Panc1 (cell line): Measurements from ENCODE around the gene SPSB1. TPM values are rescaled to one million over a fixed set of nuclear protein-coding genes. Genes with fewer than 3 reads are reported as not detected.

ENCODE experiments used
- ATAC-seq: fragments of 200-7000 bp; cut with Tn5 transposase; 2 replicates; pipeline ENCODE4 v1.9.1; 2020; ENCODE audit warnings: mild to moderate bottlenecking, moderate library complexity
- BruUV-seq: library from RNA; stranded (reverse); fragments of 400-500 nt; replicated peaks from 2 replicates; lab custom pipeline; 2021; lab: Mats Ljungman, UMichigan
- CTCF ChIA-PET: fragments of 300-600 bp; sonication (Branson Sonifier 250); formaldehyde crosslinking; loops from one replicate; lab custom pipeline; 2022; ENCODE audit warnings: antibody characterized with exemption; lab: Charles Lee
- POLR2A ChIA-PET: fragments of 300-600 bp; sonication (Branson Sonifier 250); formaldehyde crosslinking; loops from one replicate; lab custom pipeline; 2022; ENCODE audit warnings: antibody characterized with exemption; lab: Charles Lee
- DNase-seq: peaks from one replicate; pipeline ENCODE4 v3.0.0-alpha.2; 2010; ENCODE audit warnings: low read depth, low spot score
- H3K27ac ChIP-seq: 2 replicates; pipeline ENCODE4 v1.5.1; 2011; ENCODE audit warnings: mild to moderate bottlenecking, low read length, inconsistent platforms
- H3K27me3 ChIP-seq: fragments of 200-500 bp; sonication (Bioruptor generic); 2 replicates; pipeline ENCODE4 v1.6.0; 2014; ENCODE audit warnings: low read length, inconsistent platforms; ENCODE audit not compliant: control insufficient read depth, insufficient read depth
- H3K36me3 ChIP-seq: fragments of 200-500 bp; sonication (Bioruptor generic); 2 replicates; pipeline ENCODE4 v1.5.1; 2014; ENCODE audit warnings: inconsistent platforms, mild to moderate bottlenecking, low read length, moderate library complexity; ENCODE audit not compliant: control insufficient read depth, insufficient read depth
- H3K4me1 ChIP-seq: 2 replicates; pipeline ENCODE4 v1.5.1; 2011; ENCODE audit warnings: inconsistent platforms, mild to moderate bottlenecking, low read length, moderate library complexity; ENCODE audit not compliant: control insufficient read depth, insufficient read depth
- H3K4me3 ChIP-seq, 2 experiments: 2 replicates each; pipeline ENCODE4 v1.5.1; 2011 to 2012; ENCODE audit warnings: low read depth in 2 of 2, low read length in 2 of 2, mild to moderate bottlenecking in 2 of 2, inconsistent platforms in 1 of 2, moderate library complexity in 1 of 2
- H3K9me3 ChIP-seq: fragments of 200-500 bp; sonication (Bioruptor generic); 2 replicates; pipeline ENCODE4 v1.5.1; 2014; ENCODE audit warnings: low read depth, mild to moderate bottlenecking, inconsistent platforms, low read length, moderate library complexity; ENCODE audit not compliant: control insufficient read depth, insufficient read depth
- POLR2AphosphoS5 ChIP-seq: IDR thresholded peaks from 2 replicates; pipeline ENCODE4 v1.6.1; 2012; ENCODE audit warnings: mild to moderate bottlenecking, low read depth, low read length, moderate library complexity
- REST ChIP-seq, 2 experiments: IDR thresholded peaks; 2 replicates each; pipeline ENCODE4 v1.6.1; 2011 to 2012; ENCODE audit warnings: low read depth in 2 of 2, control low read depth in 1 of 2, low read length in 1 of 2, mild to moderate bottlenecking in 1 of 2, moderate library complexity in 1 of 2; ENCODE audit not compliant: insufficient read depth in 1 of 2
- SIN3A ChIP-seq: IDR thresholded peaks from 2 replicates; pipeline ENCODE4 v1.6.1; 2012; ENCODE audit warnings: low read depth, mild to moderate bottlenecking, low read length, moderate library complexity, borderline replicate concordance; ENCODE audit not compliant: insufficient read depth
- TCF7L2 ChIP-seq: IDR thresholded peaks from 2 replicates; pipeline ENCODE4 v1.6.1; 2011; ENCODE audit warnings: mild to moderate bottlenecking, low read depth, low read length, inconsistent platforms
- in situ Hi-C: cut with HindIII; loops from 2 replicates; pipeline ENCODE4 v1.10.0; 2016; ENCODE audit warnings: low sequenced_read_pairs, low pct_unique_long_range_greater_than_20kb
- intact Hi-C: fragments of 100-400 bp; cut with micrococcal nuclease; formaldehyde crosslinking; loops from one replicate; pipeline ENCODE4 v1.10.0; 2022; ENCODE audit not compliant: unreplicated experiment
- total RNA-seq: library from RNA; stranded (reverse); gene quantifications from one replicate; pipeline ENCODE4 v1.2.1, GENCODE V29; 2021; ENCODE audit not compliant: unreplicated experiment
- TF ChIP-seq, protein P1 (sequence below): fragments of 450-650 bp; IDR thresholded peaks from 2 replicates; pipeline ENCODE4 v1.5.1; 2017; ENCODE audit warnings: mild to moderate bottlenecking

The SPSB1 gene
- total RNA-seq, 1 experiment from 2014 or later, result 73.7 TPM

DNA sequence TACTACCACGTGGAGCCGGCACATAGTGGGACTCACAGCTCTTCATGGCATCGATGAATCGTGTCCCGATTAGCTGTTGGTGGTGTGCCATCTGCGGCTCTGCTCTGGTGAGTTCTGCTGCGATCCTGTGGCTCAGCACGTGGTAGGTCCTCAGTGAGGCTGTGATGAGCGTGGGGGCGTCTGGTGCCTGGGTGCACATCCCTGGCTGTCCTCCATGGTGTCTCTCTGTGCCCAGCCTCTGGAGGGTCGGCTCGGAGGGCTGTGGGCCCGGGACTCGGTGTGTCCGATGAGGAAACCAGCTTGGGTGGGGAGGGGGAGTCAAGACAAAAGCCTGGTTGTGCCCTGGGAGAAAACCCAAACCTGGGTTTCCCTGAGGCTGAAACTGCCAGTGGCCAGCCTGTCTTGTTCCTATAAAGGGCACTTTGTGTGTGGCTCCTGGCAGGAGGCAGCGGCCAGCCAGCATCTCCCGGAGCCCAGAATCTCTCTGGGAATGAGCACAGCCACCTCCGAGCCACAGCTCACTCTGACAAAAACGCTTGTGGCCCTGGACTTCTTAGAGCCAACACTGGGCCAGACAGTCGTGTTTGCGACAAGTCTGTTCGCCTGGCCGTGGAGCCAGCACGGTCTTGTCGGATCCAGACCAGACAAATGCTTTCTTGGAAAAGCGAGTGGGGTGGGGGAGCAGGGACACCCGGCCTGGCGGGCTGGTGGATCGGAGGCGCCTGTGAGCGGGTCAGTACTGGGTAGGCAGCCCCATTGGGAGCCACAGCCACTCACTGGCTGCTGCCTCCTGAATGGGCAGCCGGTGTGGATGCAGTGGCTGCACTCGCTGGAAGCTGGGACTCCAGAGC, 31.8 kb downstream of the SPSB1 start:
- H3K36me3 ChIP-seq, result no peaks in the 10 kb centered on the region
- peaks cover 88% of the 10 kb centered on the region for H3K4me1 ChIP-seq
- peak overlapping the region; percentile 68 for H3K27ac ChIP-seq
- no peaks in the 10 kb centered on the region for H3K9me3 ChIP-seq
- no TSS peak for BruUV-seq
- ATAC-seq (peak; percentile 30; the same call in 1 of the 2 replicates), DNase-seq (no peak)
- intact Hi-C loops, result no loop called here
- TF ChIP-seq, protein P1, sequence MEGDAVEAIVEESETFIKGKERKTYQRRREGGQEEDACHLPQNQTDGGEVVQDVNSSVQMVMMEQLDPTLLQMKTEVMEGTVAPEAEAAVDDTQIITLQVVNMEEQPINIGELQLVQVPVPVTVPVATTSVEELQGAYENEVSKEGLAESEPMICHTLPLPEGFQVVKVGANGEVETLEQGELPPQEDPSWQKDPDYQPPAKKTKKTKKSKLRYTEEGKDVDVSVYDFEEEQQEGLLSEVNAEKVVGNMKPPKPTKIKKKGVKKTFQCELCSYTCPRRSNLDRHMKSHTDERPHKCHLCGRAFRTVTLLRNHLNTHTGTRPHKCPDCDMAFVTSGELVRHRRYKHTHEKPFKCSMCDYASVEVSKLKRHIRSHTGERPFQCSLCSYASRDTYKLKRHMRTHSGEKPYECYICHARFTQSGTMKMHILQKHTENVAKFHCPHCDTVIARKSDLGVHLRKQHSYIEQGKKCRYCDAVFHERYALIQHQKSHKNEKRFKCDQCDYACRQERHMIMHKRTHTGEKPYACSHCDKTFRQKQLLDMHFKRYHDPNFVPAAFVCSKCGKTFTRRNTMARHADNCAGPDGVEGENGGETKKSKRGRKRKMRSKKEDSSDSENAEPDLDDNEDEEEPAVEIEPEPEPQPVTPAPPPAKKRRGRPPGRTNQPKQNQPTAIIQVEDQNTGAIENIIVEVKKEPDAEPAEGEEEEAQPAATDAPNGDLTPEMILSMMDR, result no peak
- TF ChIP-seq SIN3A (no peak), TCF7L2 (no peak), REST (IDR thresholded peaks at IDR 0.05; ENCODE audit: insufficient read depth in 1 of 2, low read depth in 2 of 2, low read length in 1 of 2) (no peak), POLR2AphosphoS5 (no peak)
- CTCF ChIA-PET, result no interaction called here
- in situ Hi-C loops, result no loop called here
- no peak overlapping the region for H3K4me3 ChIP-seq
- POLR2A ChIA-PET, result interaction anchor here (0.7 kb wide), 1 partner anchor 75 kb away, joined by 5 read pairs; no protein-coding TSS in a partner anchor
- no peaks in the 10 kb centered on the region for H3K27me3 ChIP-seq

DNA sequence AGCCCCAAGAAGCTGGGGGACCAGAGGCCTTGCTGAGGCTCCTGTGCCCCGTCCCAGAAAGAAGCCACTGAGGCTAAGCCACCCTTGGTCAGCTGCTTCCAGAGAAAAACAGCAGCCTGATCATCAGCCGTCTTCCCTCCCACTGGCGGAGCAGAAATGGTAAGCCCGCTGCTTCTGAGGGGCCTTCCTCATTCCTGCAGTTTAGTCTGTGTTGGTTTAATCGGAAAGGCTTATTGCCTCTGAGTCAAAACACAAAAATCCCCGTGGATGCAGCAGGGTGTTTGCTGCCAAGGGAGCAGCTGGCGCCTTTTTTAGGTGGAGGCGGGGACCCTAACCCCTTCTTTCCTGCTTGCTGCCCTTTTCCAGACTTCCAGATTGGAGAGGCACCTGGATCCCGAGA, 33.9 kb downstream of the SPSB1 start:
- no peak overlapping the region for H3K4me3 ChIP-seq
- peaks cover 77% of the 10 kb centered on the region for H3K4me1 ChIP-seq
- DNase-seq (no peak), ATAC-seq (no peak)
- CTCF ChIA-PET, result no interaction called here
- in situ Hi-C loops, result no loop called here
- no peaks in the 10 kb centered on the region for H3K36me3 ChIP-seq
- BruUV-seq, result no TSS peak
- intact Hi-C loops, result no loop called here
- POLR2A ChIA-PET, result no interaction called here
- peak overlapping the region; percentile 61; the same call in 1 of the 2 replicates for H3K27ac ChIP-seq
- no peaks in the 10 kb centered on the region for H3K9me3 ChIP-seq
- TF ChIP-seq, protein P1, result no peak
- TF ChIP-seq SIN3A (no peak), REST (IDR thresholded peaks at IDR 0.05; ENCODE audit: insufficient read depth in 1 of 2, low read depth in 2 of 2, low read length in 1 of 2) (no peak), TCF7L2 (no peak), POLR2AphosphoS5 (no peak)
- no peaks in the 10 kb centered on the region for H3K27me3 ChIP-seq
